IMR-90 (cell line): ENCODE measurements around the gene PRKN. TPM values are rescaled to one million over a fixed set of nuclear protein-coding genes. Genes with fewer than 3 reads are reported as not detected.

Experiments used
- ATAC-seq: fragments of 200-7000 bp; cut with Tn5 transposase; 2 replicates; pipeline ENCODE4 v1.9.1; 2020; ENCODE audit warnings: low read depth, mild to moderate bottlenecking, moderate library complexity
- BruUV-seq: library from RNA; stranded (reverse); fragments of 400-500 nt; replicated peaks from 2 replicates; lab custom pipeline; 2021; lab: Mats Ljungman, UMichigan
- CTCF ChIA-PET: fragments of 300-600 bp; formaldehyde crosslinking; extraction: SDS; loops from one replicate; lab custom pipeline; 2021; ENCODE audit warnings: antibody characterized with exemption; lab: Yijun Ruan, JAX
- POLR2A ChIA-PET: fragments of 300-600 bp; sonication (Branson Sonifier 250); formaldehyde crosslinking; loops from one replicate; lab custom pipeline; 2022; ENCODE audit warnings: antibody characterized with exemption; ENCODE audit not compliant: unreplicated experiment; lab: Charles Lee
- DNase-seq: peaks from one replicate; pipeline ENCODE4 v3.0.0; 2013
- H2AFZ ChIP-seq: replicated peaks from 2 replicates; pipeline ENCODE3; 2013; ENCODE audit warnings: low read length, mild to moderate bottlenecking; ENCODE audit not compliant: poor library complexity
- H2AK5ac ChIP-seq: 2 replicates; pipeline ENCODE4 v1.6.1; 2013; ENCODE audit warnings: low read depth, low read length, inconsistent platforms
- H2AK9ac ChIP-seq: replicated peaks from 2 replicates; pipeline ENCODE3; 2013; ENCODE audit warnings: mild to moderate bottlenecking, low read depth, low read length, moderate library complexity; ENCODE audit not compliant: poor library complexity
- H2BK120ac ChIP-seq: 2 replicates; pipeline ENCODE4 v1.6.1; 2013; ENCODE audit warnings: low read depth, low read length, inconsistent platforms
- H2BK15ac ChIP-seq: 3 replicates; pipeline ENCODE4 v1.6.1; 2013; ENCODE audit warnings: low read depth, low read length, inconsistent platforms
- H2BK20ac ChIP-seq: 2 replicates; pipeline ENCODE4 v1.6.1; 2013; ENCODE audit warnings: low read depth, mild to moderate bottlenecking, inconsistent platforms, low read length, moderate library complexity
- H2BK5ac ChIP-seq: 2 replicates; pipeline ENCODE4 v1.6.1; 2013; ENCODE audit warnings: mild to moderate bottlenecking, low read depth, low read length, inconsistent platforms; ENCODE audit not compliant: poor library complexity, severe bottlenecking
- H3K14ac ChIP-seq: replicated peaks from 2 replicates; pipeline ENCODE4 v1.6.1; 2013; ENCODE audit warnings: low read depth, low read length, inconsistent platforms
- H3K18ac ChIP-seq: 2 replicates; pipeline ENCODE4 v1.6.1; 2013; ENCODE audit warnings: low read depth, low read length, control low read depth
- H3K23ac ChIP-seq: 2 replicates; pipeline ENCODE4 v1.6.1; 2013; ENCODE audit warnings: low read depth, low read length, inconsistent platforms
- H3K27ac ChIP-seq: 2 replicates; pipeline ENCODE4 v1.5.1; 2013; ENCODE audit warnings: mild to moderate bottlenecking, control low read depth, low read length; ENCODE audit not compliant: insufficient read depth
- H3K27me3 ChIP-seq: 2 replicates; pipeline ENCODE4 v1.6.1; 2013; ENCODE audit warnings: low read length; ENCODE audit not compliant: control insufficient read depth, insufficient read depth
- H3K36me3 ChIP-seq: 2 replicates; pipeline ENCODE4 v1.6.1; 2013; ENCODE audit warnings: low read length, mixed read lengths; ENCODE audit not compliant: control insufficient read depth, insufficient read depth
- H3K4ac ChIP-seq: 2 replicates; pipeline ENCODE4 v1.6.1; 2013; ENCODE audit warnings: low read depth, low read length, inconsistent platforms
- H3K4me1 ChIP-seq: 2 replicates; pipeline ENCODE4 v1.6.1; 2013; ENCODE audit warnings: low read length, mixed read lengths; ENCODE audit not compliant: control insufficient read depth, insufficient read depth
- H3K4me2 ChIP-seq: 2 replicates; pipeline ENCODE4 v1.6.1; 2013; ENCODE audit warnings: low read depth, mild to moderate bottlenecking, control low read depth, low read length, moderate library complexity
- H3K4me3 ChIP-seq: 2 replicates; pipeline ENCODE4 v1.5.1; 2013; ENCODE audit warnings: low read depth, mild to moderate bottlenecking, control low read depth, low read length, moderate library complexity; ENCODE audit not compliant: insufficient read depth
- H3K56ac ChIP-seq: 2 replicates; pipeline ENCODE4 v1.6.1; 2013; ENCODE audit warnings: low read length, inconsistent platforms; ENCODE audit not compliant: insufficient read depth; ENCODE audit errors: extremely low read depth
- H3K79me1 ChIP-seq, 2 experiments: 2 replicates each; pipeline ENCODE4 v1.6.1; 2013; ENCODE audit warnings: low read length in 2 of 2, inconsistent platforms in 1 of 2, low read depth in 1 of 2
- H3K9ac ChIP-seq: 2 replicates; pipeline ENCODE4 v1.6.1; 2013; ENCODE audit warnings: low read depth, low read length, control low read depth
- H3K9me1 ChIP-seq: 2 replicates; pipeline ENCODE4 v1.6.1; 2013; ENCODE audit warnings: low read length, inconsistent platforms; ENCODE audit not compliant: insufficient read depth
- H3K9me3 ChIP-seq: 2 replicates; pipeline ENCODE4 v1.6.1; 2013; ENCODE audit warnings: low read length; ENCODE audit not compliant: control insufficient read depth, insufficient read depth
- H4K20me1 ChIP-seq: 2 replicates; pipeline ENCODE4 v1.6.1; 2013; ENCODE audit warnings: low read length, inconsistent platforms; ENCODE audit not compliant: insufficient read depth
- H4K5ac ChIP-seq: 2 replicates; pipeline ENCODE4 v1.6.1; 2013; ENCODE audit warnings: mild to moderate bottlenecking, low read depth, low read length, control low read depth
- H4K8ac ChIP-seq, 2 experiments: 2 replicates each; pipeline ENCODE4 v1.6.1; 2013; ENCODE audit warnings: low read depth in 2 of 2, low read length in 2 of 2, control low read depth in 1 of 2, inconsistent platforms in 1 of 2
- H4K91ac ChIP-seq: 2 replicates; pipeline ENCODE4 v1.6.1; 2013; ENCODE audit warnings: low read depth, low read length, inconsistent platforms; ENCODE audit not compliant: insufficient read depth
- CEBPB ChIP-seq: IDR thresholded peaks from 2 replicates; pipeline ENCODE4 v1.6.1; 2012; ENCODE audit warnings: low read depth, low read length, improper control_type of control experiment
- ELK1 ChIP-seq: fragments of 150-350 bp; IDR thresholded peaks from 2 replicates; pipeline ENCODE4 v1.6.1; 2016; ENCODE audit warnings: low read depth, mild to moderate bottlenecking, low read length, moderate library complexity, borderline replicate concordance
- NFE2L2 ChIP-seq: fragments of 150-350 bp; IDR thresholded peaks from 2 replicates; pipeline ENCODE4 v1.6.1; 2016; ENCODE audit warnings: low read depth, mild to moderate bottlenecking, low read length
- RAD21 ChIP-seq: IDR thresholded peaks from 2 replicates; pipeline ENCODE4 v1.6.1; 2012; ENCODE audit warnings: low read length, improper control_type of control experiment
- RCOR1 ChIP-seq: IDR thresholded peaks from 2 replicates; pipeline ENCODE4 v1.6.1; 2012; ENCODE audit warnings: mild to moderate bottlenecking, low read length, improper control_type of control experiment; ENCODE audit not compliant: insufficient replicate concordance
- RFX5 ChIP-seq: IDR thresholded peaks from 2 replicates; pipeline ENCODE4 v1.8.0; 2012; ENCODE audit warnings: low read depth, mild to moderate bottlenecking, low read length, moderate library complexity
- WGBS, 2 experiments: methylation state at CpG; one replicate each; pipeline versions ENCODE4 v1.1.5 to v1.1.7; 2013; ENCODE audit warnings: missing lambda C conversion rate in 2 of 2; ENCODE audit not compliant: insufficient read length in 1 of 2; ENCODE audit errors: extremely low coverage in 2 of 2; 5-methylcytosine and 5-hydroxymethylcytosine counted together
- dilution Hi-C: fragments of 300-500 bp; cut with HindIII; formaldehyde crosslinking; loops from one replicate; pipeline ENCODE4 v1.14.3; 2018; ENCODE audit warnings: low sequenced_read_pairs; ENCODE audit not compliant: unreplicated experiment
- in situ Hi-C: fragments of 300-500 bp; cut with MboI; formaldehyde crosslinking; loops from 3 replicates; pipeline ENCODE4 v1.14.3; 2019; ENCODE audit warnings: low sequenced_read_pairs, inconsistent platforms, mixed read lengths
- intact Hi-C: fragments of 100-400 bp; cut with micrococcal nuclease; formaldehyde crosslinking; loops from 2 replicates; pipeline ENCODE4 v1.10.0; 2022
- polyA plus RNA-seq, 3 experiments: library from polyadenylated mRNA; depleted of rRNA; stranded (reverse); fragments of >200 nt; gene quantifications; 2 replicates each; pipeline ENCODE4 v1.2.3, GENCODE V29; 2012; ENCODE audit warnings: low replicate concordance in 1 of 3
- total RNA-seq: library from RNA; depleted of rRNA; stranded (reverse); fragments of >200 nt; gene quantifications from 2 replicates; pipeline ENCODE4 v1.2.3, GENCODE V29; 2012
- TF ChIP-seq, protein P1 (sequence below): conservative IDR thresholded peaks from 2 replicates; pipeline ENCODE4 v1.5.1; 2012; ENCODE audit warnings: mild to moderate bottlenecking, low read depth, low read length, improper control_type of control experiment

Gene PRKN
- total and polyA plus RNA-seq, 2 of the 4 experiments (the other 2 are of a cell fraction), result 0.15 to 0.18 TPM

- Histone ChIP-seq H2AK9ac (no peak overlapping the region), H3K4ac (no peak overlapping the region), H3K4me1 (no peaks in the 10 kb centered on the region; the same call in 1 of the 2 replicates), H3K36me3 (no peaks in the 10 kb centered on the region), H4K8ac (no peak overlapping the region), H3K9me1 (no peaks in the 10 kb centered on the region), H4K5ac (no peak overlapping the region), H3K4me3 (no peak overlapping the region), H3K18ac (no peak overlapping the region), H2AFZ (no peak overlapping the region), H3K27ac (no peak overlapping the region), H2AK5ac (no peak overlapping the region), H3K14ac (no peak overlapping the region), H3K4me2 (no peak overlapping the region), H3K27me3 (no peaks in the 10 kb centered on the region), H4K20me1 (no peaks in the 10 kb centered on the region), H2BK120ac (no peak overlapping the region), H2BK5ac (no peak overlapping the region), H2BK15ac (no peak overlapping the region), H4K91ac (no peak overlapping the region), H3K79me1 (no peaks in the 10 kb centered on the region), H3K9me3 (no peaks in the 10 kb centered on the region; the same call in 1 of the 2 replicates), H3K56ac (no peak overlapping the region), H3K23ac (no peak overlapping the region), H2BK20ac (no peak overlapping the region), H3K9ac (no peak overlapping the region)
- intact Hi-C loops (no loop called here), dilution Hi-C loops (no loop called here), in situ Hi-C loops (no loop called here)
- CTCF ChIA-PET, result interaction anchor here (0.7 to 0.8 kb wide), 2 partner anchors 20 to 454 kb away, joined by 3 read pairs; no protein-coding TSS in a partner anchor
- POLR2A ChIA-PET, result no interaction called here
- DNase-seq (no peak), ATAC-seq (no peak)
- 80% methylated on average over 2 of the region's 7 CpGs; no CpG with 5 or more reads in 1 of the 2 experiments for WGBS, 2 experiments
- TF ChIP-seq RCOR1, result no peak
- TF ChIP-seq, protein P1, sequence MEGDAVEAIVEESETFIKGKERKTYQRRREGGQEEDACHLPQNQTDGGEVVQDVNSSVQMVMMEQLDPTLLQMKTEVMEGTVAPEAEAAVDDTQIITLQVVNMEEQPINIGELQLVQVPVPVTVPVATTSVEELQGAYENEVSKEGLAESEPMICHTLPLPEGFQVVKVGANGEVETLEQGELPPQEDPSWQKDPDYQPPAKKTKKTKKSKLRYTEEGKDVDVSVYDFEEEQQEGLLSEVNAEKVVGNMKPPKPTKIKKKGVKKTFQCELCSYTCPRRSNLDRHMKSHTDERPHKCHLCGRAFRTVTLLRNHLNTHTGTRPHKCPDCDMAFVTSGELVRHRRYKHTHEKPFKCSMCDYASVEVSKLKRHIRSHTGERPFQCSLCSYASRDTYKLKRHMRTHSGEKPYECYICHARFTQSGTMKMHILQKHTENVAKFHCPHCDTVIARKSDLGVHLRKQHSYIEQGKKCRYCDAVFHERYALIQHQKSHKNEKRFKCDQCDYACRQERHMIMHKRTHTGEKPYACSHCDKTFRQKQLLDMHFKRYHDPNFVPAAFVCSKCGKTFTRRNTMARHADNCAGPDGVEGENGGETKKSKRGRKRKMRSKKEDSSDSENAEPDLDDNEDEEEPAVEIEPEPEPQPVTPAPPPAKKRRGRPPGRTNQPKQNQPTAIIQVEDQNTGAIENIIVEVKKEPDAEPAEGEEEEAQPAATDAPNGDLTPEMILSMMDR, result no peak
- TF ChIP-seq ELK1, result no peak
- TF ChIP-seq RAD21, result no peak
- no peak for TF ChIP-seq NFE2L2
- no peak for TF ChIP-seq RFX5
- no peak for TF ChIP-seq CEBPB
- BruUV-seq, result no TSS peak
Observed at GRCh38 chr6:161446949-161447348, 1280.6 kb downstream of the PRKN start.
